Measurements from ENCODE around the gene LEFTY1. TPM values are rescaled to one million over a fixed set of nuclear protein-coding genes. Genes with fewer than 3 reads are reported as not detected.

The LEFTY1 gene
- total and polyA plus RNA-seq, 2 of the 4 experiments (the other 2 are of a cell fraction): not detected

DNA sequence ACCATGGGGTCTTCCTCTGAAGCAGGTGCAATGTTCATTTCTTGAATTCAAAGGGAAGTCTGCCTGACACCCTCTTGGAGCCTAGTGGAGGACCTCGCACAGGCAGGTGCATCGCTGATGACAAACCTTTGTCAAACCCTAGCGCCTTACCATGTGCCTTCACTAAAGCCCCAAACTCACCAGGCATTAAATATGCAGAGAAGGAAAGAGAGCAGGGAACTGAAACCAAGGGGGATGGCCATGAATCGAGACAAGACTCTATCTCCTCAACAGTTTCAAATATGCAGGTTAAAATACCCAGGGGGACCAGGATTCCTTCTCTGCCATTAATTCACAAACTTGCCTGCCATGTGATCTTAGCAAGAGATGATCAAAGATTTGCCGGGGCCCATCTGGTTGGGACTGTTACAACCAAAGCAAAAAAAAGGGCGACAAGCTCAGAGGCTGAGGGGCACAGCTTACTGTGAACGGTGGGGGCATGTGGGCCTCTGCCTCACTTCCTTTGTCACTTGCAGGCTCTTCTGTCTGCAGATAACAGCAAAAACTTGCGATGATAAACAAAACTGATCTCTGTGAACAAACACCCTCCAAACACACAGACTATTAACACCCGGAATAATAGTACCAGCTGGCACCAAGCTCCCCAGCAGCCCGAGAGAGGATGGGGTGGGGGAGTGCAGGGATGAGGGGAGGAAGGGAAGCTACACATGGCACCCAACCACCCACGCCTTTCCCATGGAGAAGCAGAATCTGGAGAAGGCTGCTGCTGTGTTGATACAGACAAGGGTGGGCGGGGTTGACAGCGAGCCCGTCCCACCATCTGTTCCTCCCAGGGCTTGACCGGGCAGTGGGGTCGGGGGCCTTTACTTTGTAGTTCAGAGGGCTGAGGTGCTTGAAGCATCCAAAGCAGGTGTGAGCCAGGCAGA, 40.7 kb downstream of the LEFTY1 start:
- H3K14ac ChIP-seq (replicated peaks; ENCODE audit: low read depth, low read length): no peak overlapping the region
- H3K4me2 ChIP-seq (ENCODE audit: low read depth, low read length): no peak overlapping the region
- no peak overlapping the region for H2AK5ac ChIP-seq (ENCODE audit: low read depth, low read length)
- no peak overlapping the region for H4K5ac ChIP-seq (ENCODE audit: low read depth, low read length)
- peak overlapping the region; percentile 19 for H2AK9ac ChIP-seq (replicated peaks; ENCODE audit: low read depth, low read length, poor library complexity)
- TF ChIP-seq MAZ (IDR thresholded peaks at IDR 0.05; ENCODE audit: borderline replicate concordance, low read depth, low read length) (peak; percentile 40; the same call in 1 of the 2 replicates), BHLHE40 (IDR thresholded peaks at IDR 0.05; ENCODE audit: low read depth, low read length) (no peak)
- no peak overlapping the region for H3K9ac ChIP-seq (ENCODE audit: low read depth, low read length)
- no peak overlapping the region for H2BK5ac ChIP-seq (ENCODE audit: low read depth, low read length, poor library complexity, severe bottlenecking)
- no peaks in the 10 kb centered on the region for H4K20me1 ChIP-seq (ENCODE audit: insufficient read depth, low read length)
- no peak overlapping the region for H3K23ac ChIP-seq (ENCODE audit: low read depth, low read length)
- intact Hi-C loops (cut with micrococcal nuclease) (loop anchor here (5.0 to 10.0 kb wide), 2 partner anchors 71 to 127 kb away; partner anchors contain the start of gene SRP9), in situ Hi-C loops (cut with MboI; ENCODE audit: low sequenced_read_pairs) (loop anchor here (10.0 kb wide), 1 partner anchor 373 kb away; no protein-coding TSS in a partner anchor), dilution Hi-C loops (cut with HindIII; ENCODE audit: low sequenced_read_pairs, unreplicated experiment) (no loop called here)
- H3K4ac ChIP-seq (ENCODE audit: low read depth, low read length): no peak overlapping the region
- H3K36me3 ChIP-seq (ENCODE audit: control insufficient read depth, insufficient read depth, low read length): peaks cover 40% of the 10 kb centered on the region
- H3K4me1 ChIP-seq (ENCODE audit: control insufficient read depth, insufficient read depth, low read length): peaks cover 3% of the 10 kb centered on the region; the same call in 1 of the 2 replicates
- H2BK15ac ChIP-seq (ENCODE audit: low read depth, low read length): no peak overlapping the region
- no peak overlapping the region for H3K27ac ChIP-seq (ENCODE audit: insufficient read depth, low read length)
- H3K18ac ChIP-seq (ENCODE audit: low read depth, low read length): no peak overlapping the region
- 30% methylated on average over 2 of the region's 16 CpGs; no CpG with 5 or more reads in 1 of the 2 experiments for WGBS, 2 experiments (ENCODE audit: extremely low coverage in 2 of 2, insufficient read length in 1 of 2)
- no peaks in the 10 kb centered on the region for H3K9me3 ChIP-seq (ENCODE audit: control insufficient read depth, insufficient read depth, low read length)
- BruUV-seq (replicated peaks): no TSS peak
- no peak overlapping the region for H4K8ac ChIP-seq (ENCODE audit: low read depth in 2 of 2, low read length in 2 of 2)
- ATAC-seq (ENCODE audit: low read depth): no peak
- H3K56ac ChIP-seq (ENCODE audit: extremely low read depth, insufficient read depth, low read length): no peak overlapping the region
- no peaks in the 10 kb centered on the region for H3K79me1 ChIP-seq (ENCODE audit: low read depth in 1 of 2, low read length in 2 of 2)
- CTCF ChIA-PET: interaction anchor here (2.9 kb wide), 1 partner anchor 374 kb away, joined by 12 read pairs; no protein-coding TSS in a partner anchor
- POLR2A ChIA-PET (ENCODE audit: unreplicated experiment): no interaction called here
- H4K91ac ChIP-seq (ENCODE audit: insufficient read depth, low read depth, low read length): no peak overlapping the region
- H2BK20ac ChIP-seq (ENCODE audit: low read depth, low read length): no peak overlapping the region
- DNase-seq: peak; percentile 56
- H2AFZ ChIP-seq (replicated peaks; ENCODE audit: low read length, poor library complexity): no peak overlapping the region
- no peak overlapping the region for H3K4me3 ChIP-seq (ENCODE audit: insufficient read depth, low read depth, low read length)
- H3K9me1 ChIP-seq (ENCODE audit: insufficient read depth, low read length): peaks cover 12% of the 10 kb centered on the region
- no peak overlapping the region for H2BK120ac ChIP-seq (ENCODE audit: low read depth, low read length)
- no peaks in the 10 kb centered on the region for H3K27me3 ChIP-seq (ENCODE audit: control insufficient read depth, insufficient read depth, low read length)
